GM12872 (cell line): ENCODE measurements around the gene PPP1R7.

Experiments used
- TF ChIP-seq, protein P1 (sequence below): IDR thresholded peaks from 3 replicates; pipeline ENCODE4 v1.5.1; 2011; ENCODE audit warnings: low read depth, mild to moderate bottlenecking, low read length, moderate library complexity; ENCODE audit not compliant: insufficient read depth

Gene PPP1R7

DNA sequence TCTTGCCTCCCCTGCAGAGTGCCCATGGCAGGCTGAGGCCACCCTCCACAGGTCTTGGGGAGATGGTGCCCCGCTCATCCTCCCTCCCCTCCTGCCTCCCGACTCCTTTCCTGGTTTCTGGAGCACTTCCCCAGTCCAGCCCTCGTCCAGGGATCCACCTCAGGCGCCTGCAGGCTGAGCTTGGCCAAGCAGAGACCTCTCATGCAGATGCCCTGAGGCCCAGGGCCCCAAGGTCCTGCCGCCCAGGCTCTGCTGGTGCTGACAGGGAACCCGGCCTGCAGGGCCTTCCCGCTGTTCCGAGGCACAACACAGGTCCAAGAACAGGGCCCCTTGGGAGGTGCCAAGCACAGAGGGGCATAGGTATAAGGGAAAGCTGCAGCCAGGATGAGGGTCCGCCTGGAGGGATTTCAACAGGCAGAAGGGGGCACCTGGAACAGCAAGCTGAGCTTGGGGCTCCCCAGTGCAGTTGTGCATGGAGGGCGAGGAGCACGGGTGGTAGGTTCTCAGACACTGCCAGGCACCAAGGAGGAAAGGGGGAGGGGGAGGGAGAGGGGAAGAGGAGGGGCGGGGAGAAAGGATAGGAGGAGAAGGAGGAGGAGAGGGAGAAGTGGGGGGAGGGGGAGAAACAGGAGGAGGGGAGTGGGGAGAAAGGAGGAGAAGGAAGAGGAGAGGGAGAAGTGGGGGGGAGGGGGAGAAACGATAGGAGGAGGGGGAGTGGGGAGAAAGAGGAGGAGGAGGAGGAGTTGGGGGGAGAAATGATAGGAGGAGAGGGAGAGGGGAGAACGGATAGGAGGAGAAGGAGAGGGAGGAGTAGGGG lies 37.0 kb downstream of the PPP1R7 start:
- TF ChIP-seq, protein P1, sequence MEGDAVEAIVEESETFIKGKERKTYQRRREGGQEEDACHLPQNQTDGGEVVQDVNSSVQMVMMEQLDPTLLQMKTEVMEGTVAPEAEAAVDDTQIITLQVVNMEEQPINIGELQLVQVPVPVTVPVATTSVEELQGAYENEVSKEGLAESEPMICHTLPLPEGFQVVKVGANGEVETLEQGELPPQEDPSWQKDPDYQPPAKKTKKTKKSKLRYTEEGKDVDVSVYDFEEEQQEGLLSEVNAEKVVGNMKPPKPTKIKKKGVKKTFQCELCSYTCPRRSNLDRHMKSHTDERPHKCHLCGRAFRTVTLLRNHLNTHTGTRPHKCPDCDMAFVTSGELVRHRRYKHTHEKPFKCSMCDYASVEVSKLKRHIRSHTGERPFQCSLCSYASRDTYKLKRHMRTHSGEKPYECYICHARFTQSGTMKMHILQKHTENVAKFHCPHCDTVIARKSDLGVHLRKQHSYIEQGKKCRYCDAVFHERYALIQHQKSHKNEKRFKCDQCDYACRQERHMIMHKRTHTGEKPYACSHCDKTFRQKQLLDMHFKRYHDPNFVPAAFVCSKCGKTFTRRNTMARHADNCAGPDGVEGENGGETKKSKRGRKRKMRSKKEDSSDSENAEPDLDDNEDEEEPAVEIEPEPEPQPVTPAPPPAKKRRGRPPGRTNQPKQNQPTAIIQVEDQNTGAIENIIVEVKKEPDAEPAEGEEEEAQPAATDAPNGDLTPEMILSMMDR: no peak

DNA sequence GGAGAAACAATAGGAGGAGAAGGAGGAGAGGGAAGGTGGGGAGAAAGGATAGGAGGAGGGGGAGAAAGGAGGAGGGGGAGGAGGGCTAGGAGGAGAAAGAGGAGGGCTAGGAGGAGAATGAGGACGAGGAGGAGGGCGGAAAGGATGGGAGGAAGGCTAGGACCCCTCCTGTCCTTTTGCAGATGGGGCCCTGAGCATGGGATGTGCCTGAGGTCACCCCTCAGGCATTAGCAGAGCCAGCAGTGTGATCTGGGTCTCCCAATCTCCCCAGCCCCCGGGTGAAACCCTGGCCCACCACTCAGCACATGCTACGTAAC lies 37.6 kb downstream of the PPP1R7 start:
- TF ChIP-seq, protein P1: no peak

DNA sequence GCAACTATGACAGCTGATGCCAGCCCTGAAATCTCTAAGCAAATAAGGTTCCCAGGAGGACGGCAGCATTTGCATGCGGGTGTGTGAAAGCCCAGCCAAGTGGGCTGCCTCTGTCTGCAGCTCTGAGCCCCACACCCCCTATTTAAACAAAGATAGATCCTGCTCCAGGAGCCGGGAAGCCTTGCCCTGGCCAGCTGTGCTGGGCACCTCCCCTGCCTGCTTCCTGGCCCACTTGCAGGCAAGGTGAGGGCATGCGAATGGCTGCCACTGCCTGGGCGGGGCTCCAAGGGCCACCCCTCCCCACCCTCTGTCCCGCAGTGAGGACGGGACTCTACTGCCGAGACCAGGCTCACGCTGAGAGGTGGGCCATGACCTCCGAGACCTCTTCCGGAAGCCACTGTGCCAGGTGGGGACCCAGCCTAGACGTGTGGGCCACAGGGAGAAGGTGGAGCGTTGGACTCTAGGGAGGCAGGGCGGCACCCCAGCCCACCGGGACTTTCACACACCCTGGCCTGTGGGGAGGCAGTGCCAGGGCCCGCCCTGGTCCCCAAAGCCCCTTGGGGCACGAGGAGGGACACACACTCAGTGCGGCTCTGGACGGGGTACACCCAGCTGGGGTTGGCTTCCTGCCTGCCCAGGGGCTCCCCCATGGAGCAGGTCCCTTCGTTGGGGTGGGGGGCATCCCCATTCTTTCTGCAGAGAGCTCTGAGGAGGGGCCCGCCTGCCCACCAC lies 38.3 kb downstream of the PPP1R7 start, which contains the start of gene ANO7:
TSS of gene ANO7 (plus strand) at position 317 of the 732 bp plus-strand sequence. CDS start 1,387 bp downstream, outside the sequence.
- TF ChIP-seq, protein P1: no peak

DNA sequence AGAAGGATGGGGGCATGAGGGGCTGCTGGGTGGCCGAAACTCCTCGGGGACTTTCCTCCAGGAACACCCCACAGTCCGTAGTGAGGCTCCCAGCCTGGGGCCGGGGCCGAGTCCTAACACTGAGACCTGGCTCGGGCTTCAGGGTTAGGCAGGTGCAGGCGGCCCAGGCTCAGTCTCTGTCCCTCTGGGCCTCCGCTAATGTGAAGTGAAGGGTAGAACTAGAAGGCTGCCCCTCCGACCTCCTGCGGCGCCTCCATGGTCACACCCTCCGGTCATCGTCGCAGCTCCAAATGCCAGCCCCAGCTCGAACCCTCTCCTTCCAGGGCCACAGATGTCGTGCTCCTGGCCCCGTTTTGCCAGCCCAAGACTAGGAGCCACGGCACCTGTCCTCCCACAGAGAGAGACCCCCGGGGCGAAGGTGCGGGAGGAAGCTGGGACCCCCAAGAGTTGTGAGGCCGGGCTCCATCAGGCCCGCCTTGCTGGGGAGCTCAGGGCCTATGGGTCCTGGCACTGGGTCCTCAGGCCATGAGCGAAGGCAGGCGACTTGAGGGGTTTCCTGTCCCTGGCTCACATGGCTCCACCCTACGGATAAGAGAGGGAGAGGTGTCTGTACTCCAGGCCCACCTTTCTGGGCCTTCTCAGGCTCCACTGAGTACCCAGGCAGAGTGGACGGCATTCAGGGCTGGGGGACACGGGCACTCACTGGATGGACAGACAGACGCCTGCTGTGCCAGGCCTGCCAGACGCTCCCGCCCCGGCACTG lies 39.0 kb downstream of the PPP1R7 start:
- TF ChIP-seq, protein P1: no peak

DNA sequence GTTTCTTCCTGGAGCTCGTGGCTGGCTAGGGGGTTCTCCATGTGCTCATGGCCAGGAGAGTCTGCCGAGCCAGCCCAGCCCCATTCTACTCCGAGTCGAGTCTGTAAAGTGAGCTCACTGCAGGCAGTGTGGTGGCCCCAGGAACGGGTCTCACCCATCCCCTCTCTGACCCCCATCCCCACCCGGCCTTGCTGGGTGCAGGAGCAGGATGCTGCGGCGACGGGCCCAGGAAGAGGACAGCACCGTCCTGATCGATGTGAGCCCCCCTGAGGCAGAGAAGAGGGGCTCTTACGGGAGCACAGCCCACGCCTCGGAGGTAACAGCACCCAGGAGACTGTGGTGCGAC lies 39.6 kb downstream of the PPP1R7 start:
- TF ChIP-seq, protein P1: no peak

DNA sequence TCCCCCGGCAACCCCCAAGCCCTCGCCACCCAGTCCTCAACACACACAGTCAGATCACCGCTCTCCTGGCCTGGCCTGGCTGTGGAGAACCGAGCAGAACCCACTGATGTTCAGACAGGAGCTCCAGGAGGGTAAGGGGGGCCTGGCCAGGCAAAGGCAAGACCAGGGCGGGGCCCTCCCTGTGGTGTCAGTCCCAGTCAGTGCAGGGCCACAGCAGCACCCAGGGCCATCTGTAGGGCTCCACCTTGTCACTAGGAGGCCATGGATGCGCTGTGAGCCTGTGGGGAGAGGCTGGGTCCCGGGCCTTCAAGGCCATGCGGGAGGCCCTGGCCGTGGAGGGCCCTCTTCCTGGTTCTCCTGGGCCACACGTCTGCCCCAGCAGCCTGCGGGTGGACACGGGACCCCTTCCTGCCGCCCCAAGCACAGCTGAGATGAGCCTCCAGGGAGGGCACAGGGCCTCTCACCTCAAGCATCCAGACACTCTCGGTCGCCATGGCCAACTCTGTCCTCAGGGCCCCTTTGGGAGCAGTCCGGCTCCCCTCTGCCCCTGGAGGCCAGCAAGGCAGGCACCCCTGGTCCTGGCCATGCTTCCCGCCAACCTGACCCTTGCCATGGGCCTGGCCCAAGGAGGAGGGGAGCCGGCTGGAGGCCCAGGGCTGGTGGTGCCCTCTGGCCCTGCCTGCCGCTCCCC lies 40.2 kb downstream of the PPP1R7 start:
- TF ChIP-seq, protein P1: no peak

DNA sequence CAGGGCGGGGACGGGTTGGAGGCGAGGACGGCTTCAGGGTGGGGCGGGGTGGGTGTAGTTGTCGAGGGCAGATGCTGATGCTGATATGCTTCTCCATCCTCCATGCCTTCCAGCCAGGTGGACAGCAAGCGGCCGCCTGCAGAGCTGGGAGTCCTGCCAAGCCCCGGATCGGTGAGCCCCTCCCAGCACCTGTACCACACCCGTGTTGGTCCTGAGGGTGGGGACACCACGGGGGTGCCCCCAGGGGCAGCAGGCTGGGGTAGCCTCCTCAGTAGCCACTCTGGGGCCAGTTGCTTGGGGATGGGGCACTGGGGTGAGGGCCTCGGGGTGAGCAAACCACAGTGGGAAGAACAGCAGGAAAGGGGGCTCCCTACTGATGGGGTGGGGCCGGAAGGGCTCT lies 40.8 kb downstream of the PPP1R7 start:
- TF ChIP-seq, protein P1: no peak
